ENCODE data around the gene PDZD4.

The PDZD4 gene

GRCh38 chrX:153853902-153854267 is 23.5 kb upstream of the PDZD4 start:
- DNase-seq (ENCODE audit: low read depth), result no peak

GRCh38 chrX:153853180-153853901 is 23.0 kb upstream of the PDZD4 start:
- DNase-seq (ENCODE audit: low read depth), result no peak

More at GRCh38 chrX:153853902-153854267, 23.5 kb upstream of the PDZD4 start:
- TF ChIP-seq CTCF (IDR thresholded peaks at IDR 0.05; ENCODE audit: low read length, missing control alignments), result no peak
- H3K4me3 ChIP-seq (replicated peaks; ENCODE audit: low read depth, low read length), result no peak overlapping the region

GRCh38 chrX:153851981-153852380 is 21.6 kb upstream of the PDZD4 start:
- H3K4me3 ChIP-seq (replicated peaks; ENCODE audit: low read depth, low read length), result no peak overlapping the region
- DNase-seq (ENCODE audit: low read depth), result no peak
- TF ChIP-seq CTCF (IDR thresholded peaks at IDR 0.05; ENCODE audit: low read length, missing control alignments), result no peak

More at GRCh38 chrX:153853180-153853901, 23.0 kb upstream of the PDZD4 start:
- no peak overlapping the region for H3K4me3 ChIP-seq (replicated peaks; ENCODE audit: low read depth, low read length)
- no peak for TF ChIP-seq CTCF (IDR thresholded peaks at IDR 0.05; ENCODE audit: low read length, missing control alignments)

GRCh38 chrX:153848325-153848724 is 18.0 kb upstream of the PDZD4 start:
- H3K4me3 ChIP-seq (replicated peaks; ENCODE audit: low read depth, low read length), result no peak overlapping the region
- no peak for TF ChIP-seq CTCF (IDR thresholded peaks at IDR 0.05; ENCODE audit: low read length, missing control alignments)
- DNase-seq (ENCODE audit: low read depth), result no peak

GRCh38 chrX:153845842-153846241 is 15.5 kb upstream of the PDZD4 start:
- no peak overlapping the region for H3K4me3 ChIP-seq (replicated peaks; ENCODE audit: low read depth, low read length)
- DNase-seq (ENCODE audit: low read depth), result peak; percentile 3
- TF ChIP-seq CTCF (IDR thresholded peaks at IDR 0.05; ENCODE audit: low read length, missing control alignments), result no peak

GRCh38 chrX:153845195-153845594 is 14.9 kb upstream of the PDZD4 start:
- DNase-seq (ENCODE audit: low read depth), result no peak
- no peak for TF ChIP-seq CTCF (IDR thresholded peaks at IDR 0.05; ENCODE audit: low read length, missing control alignments)
- H3K4me3 ChIP-seq (replicated peaks; ENCODE audit: low read depth, low read length), result no peak overlapping the region

GRCh38 chrX:153844509-153845082 is 14.3 kb upstream of the PDZD4 start:
- no peak for DNase-seq (ENCODE audit: low read depth)
- H3K4me3 ChIP-seq (replicated peaks; ENCODE audit: low read depth, low read length), result no peak overlapping the region
- no peak for TF ChIP-seq CTCF (IDR thresholded peaks at IDR 0.05; ENCODE audit: low read length, missing control alignments)

Measured in fibroblast of pulmonary artery (primary cell).